SU-DHL-6 (cell line): Measurements from ENCODE around the gene NKX6-1.

Experiments used
- EZH2phosphoT487 ChIP-seq: fragments of 200-600 bp; sonication (generic), shearing (Covaris generic); conservative IDR thresholded peaks from 2 replicates; pipeline ENCODE4 v1.6.1; 2018; ENCODE audit warnings: mild to moderate bottlenecking, antibody characterized with exemption, low read length, moderate library complexity, mixed read lengths
- TF ChIP-seq, protein P1 (sequence below): fragments of 200-600 bp; sonication (generic); IDR thresholded peaks from one replicate; pipeline ENCODE4 v1.5.1; 2017; ENCODE audit warnings: antibody characterized with exemption, mild to moderate bottlenecking, low read length, moderate library complexity; ENCODE audit not compliant: insufficient read depth, poor library complexity, severe bottlenecking

DNA sequence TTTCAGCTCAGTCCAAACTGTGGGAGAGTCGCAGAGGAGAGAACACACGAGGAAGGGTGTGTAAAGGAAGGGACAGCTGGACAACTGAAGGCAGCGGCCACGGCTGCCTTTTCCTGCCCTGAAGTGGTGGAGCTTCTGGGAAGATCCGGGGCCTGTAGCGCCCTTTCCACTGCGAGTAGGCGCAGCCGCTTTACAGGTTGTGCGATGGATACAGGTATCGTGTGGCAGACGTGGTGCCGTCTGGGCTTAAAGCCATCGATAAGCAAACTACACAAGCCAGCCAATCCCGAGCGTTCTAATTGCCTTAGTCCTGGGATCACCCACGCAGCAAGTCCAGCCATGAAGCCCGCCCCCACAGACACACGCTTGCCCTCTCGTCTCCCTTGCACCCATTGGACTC lies 15.4 kb downstream of the NKX6-1 start:
- TF ChIP-seq, protein P1, sequence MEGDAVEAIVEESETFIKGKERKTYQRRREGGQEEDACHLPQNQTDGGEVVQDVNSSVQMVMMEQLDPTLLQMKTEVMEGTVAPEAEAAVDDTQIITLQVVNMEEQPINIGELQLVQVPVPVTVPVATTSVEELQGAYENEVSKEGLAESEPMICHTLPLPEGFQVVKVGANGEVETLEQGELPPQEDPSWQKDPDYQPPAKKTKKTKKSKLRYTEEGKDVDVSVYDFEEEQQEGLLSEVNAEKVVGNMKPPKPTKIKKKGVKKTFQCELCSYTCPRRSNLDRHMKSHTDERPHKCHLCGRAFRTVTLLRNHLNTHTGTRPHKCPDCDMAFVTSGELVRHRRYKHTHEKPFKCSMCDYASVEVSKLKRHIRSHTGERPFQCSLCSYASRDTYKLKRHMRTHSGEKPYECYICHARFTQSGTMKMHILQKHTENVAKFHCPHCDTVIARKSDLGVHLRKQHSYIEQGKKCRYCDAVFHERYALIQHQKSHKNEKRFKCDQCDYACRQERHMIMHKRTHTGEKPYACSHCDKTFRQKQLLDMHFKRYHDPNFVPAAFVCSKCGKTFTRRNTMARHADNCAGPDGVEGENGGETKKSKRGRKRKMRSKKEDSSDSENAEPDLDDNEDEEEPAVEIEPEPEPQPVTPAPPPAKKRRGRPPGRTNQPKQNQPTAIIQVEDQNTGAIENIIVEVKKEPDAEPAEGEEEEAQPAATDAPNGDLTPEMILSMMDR = no peak
- no peak for TF ChIP-seq EZH2phosphoT487
